T-cell (primary cell): Measurements from ENCODE around the gene SPATA20. TPM values are rescaled to one million over a fixed set of nuclear protein-coding genes. Genes with fewer than 3 reads are reported as not detected.

Experiments
- ATAC-seq, 4 experiments: fragments of 200-7000 bp in 3 of 4; fragments of 150-1000 bp in 1 of 4; cut with Tn5 transposase; replicated peaks in 1 of 4; 1 replicate in 3 of 4; 2 replicates in 1 of 4; pipeline ENCODE4 v1.10.0; 2021; ENCODE audit warnings: moderate library complexity in 3 of 4, mild to moderate bottlenecking in 2 of 4, moderate number of reproducible peaks in 1 of 4
- CTCF ChIA-PET, 2 donors: fragments of 300-600 bp; sonication (Branson Sonifier 250); formaldehyde crosslinking; loops; one replicate each; lab custom pipeline; 2022; ENCODE audit warnings: antibody characterized with exemption in 2 of 2; lab: Charles Lee
- POLR2A ChIA-PET, 2 donors: fragments of 300-600 bp; sonication (Branson Sonifier 250); formaldehyde crosslinking; loops; one replicate each; lab custom pipeline; 2022; ENCODE audit warnings: antibody characterized with exemption in 2 of 2; lab: Charles Lee
- DNase-seq, 35 experiments: peaks; one replicate each; pipeline versions ENCODE4 v3.0.0 to v3.0.0-alpha.2; 2013 to 2023
- H3K27ac ChIP-seq: one replicate; pipeline ENCODE4 v1.5.1; 2013; ENCODE audit warnings: low read length
- H3K27me3 ChIP-seq, 2 experiments: replicated peaks in 1 of 2; 1 replicate in 1 of 2; 2 replicates in 1 of 2; pipeline versions ENCODE4 v1.6.1 to v1.7.0; 2013; ENCODE audit warnings: low read length in 1 of 2, mixed read lengths in 1 of 2; ENCODE audit not compliant: control insufficient read depth in 2 of 2, insufficient read depth in 2 of 2; ENCODE audit errors: extremely low read depth in 1 of 2
- H3K36me3 ChIP-seq, 2 donors: 1 replicate in 1 of 2; 2 replicates in 1 of 2; pipeline versions ENCODE4 v1.6.1 to v1.7.0; 2013; ENCODE audit warnings: low read length in 1 of 2; ENCODE audit not compliant: control insufficient read depth in 2 of 2, insufficient read depth in 1 of 2; ENCODE audit errors: extremely low read depth in 1 of 2
- H3K4me1 ChIP-seq, 2 experiments: 1 replicate in 1 of 2; 2 replicates in 1 of 2; pipeline versions ENCODE4 v1.6.1 to v1.7.0; 2013; ENCODE audit warnings: low read length in 2 of 2, mixed read lengths in 1 of 2; ENCODE audit not compliant: insufficient read depth in 2 of 2, control insufficient read depth in 1 of 2; ENCODE audit errors: extremely low read depth in 1 of 2
- H3K4me3 ChIP-seq, 2 donors: 1 replicate in 1 of 2; 2 replicates in 1 of 2; pipeline versions ENCODE4 v1.5.1 to v1.7.0; 2013; ENCODE audit warnings: mild to moderate bottlenecking in 2 of 2, low read length in 1 of 2, moderate library complexity in 1 of 2; ENCODE audit not compliant: control insufficient read depth in 1 of 2; ENCODE audit errors: extremely low read depth in 1 of 2
- H3K9me3 ChIP-seq: 2 replicates; pipeline ENCODE4 v1.7.0; 2013
- H3K27ac Mint-ChIP-seq, 2 donors: one replicate each; pipeline ENCODE4 v1.8.0; 2020 to 2021; ENCODE audit warnings: mild to moderate bottlenecking in 2 of 2, mixed read lengths in 2 of 2
- H3K27me3 Mint-ChIP-seq, 2 donors: one replicate each; pipeline ENCODE4 v1.8.0; 2021 to 2022; ENCODE audit warnings: mixed read lengths in 2 of 2
- H3K36me3 Mint-ChIP-seq: one replicate; pipeline ENCODE4 v1.8.0; 2021; ENCODE audit warnings: mixed read lengths
- H3K4me1 Mint-ChIP-seq, 3 donors: one replicate each; pipeline ENCODE4 v1.8.0; 2020 to 2022; ENCODE audit warnings: mixed read lengths in 3 of 3, mild to moderate bottlenecking in 1 of 3
- H3K4me3 Mint-ChIP-seq, 3 donors: one replicate each; pipeline ENCODE4 v1.8.0; 2020 to 2022; ENCODE audit warnings: mild to moderate bottlenecking in 3 of 3, mixed read lengths in 3 of 3, moderate library complexity in 3 of 3
- H3K9me3 Mint-ChIP-seq, 3 donors: one replicate each; pipeline ENCODE4 v1.8.0; 2020 to 2022; ENCODE audit warnings: mixed read lengths in 3 of 3
- WGBS: methylation state at CpG from one replicate; pipeline ENCODE4 v1.1.5; 2013; ENCODE audit warnings: missing lambda C conversion rate; ENCODE audit not compliant: insufficient coverage; 5-methylcytosine and 5-hydroxymethylcytosine counted together
- total RNA-seq, 35 experiments: library from RNA in 6 of 35; stranded (reverse) in 6 of 35; fragments of 120-200 nt in 1 of 35; gene quantifications; one replicate each; pipeline versions ENCODE4 v1.2.1 to v1.2.4 and lab custom pipeline; 2013 to 2026

Gene SPATA20
- total RNA-seq, 5 donors from 2014 or later (not counting 1 experiment from before 2014, with no cell fraction given): 8.9 to 25.7 (median 20.3) TPM

- ATAC-seq (no peak), DNase-seq (no peak)
- no peaks in the 10 kb centered on the region for H3K36me3 ChIP-seq
- CTCF ChIA-PET: no interaction called here
- Mint-ChIP-seq H3K36me3 (no peaks in the 10 kb centered on the region), H3K4me1 (no peaks in the 10 kb centered on the region), H3K27me3 (peaks cover 22 to 34% of the 10 kb centered on the region in 2 donors), H3K27ac (no peak overlapping the region), H3K4me3 (no peak overlapping the region), H3K9me3 (no peaks in the 10 kb centered on the region)
- H3K27me3 ChIP-seq: peaks cover 0 to 59% of the 10 kb centered on the region in 2 experiments
- no peak overlapping the region for H3K27ac ChIP-seq
- H3K9me3 ChIP-seq: no peaks in the 10 kb centered on the region
- no peak overlapping the region for H3K4me3 ChIP-seq
- WGBS: 88% methylated on average over 9 of the region's 9 CpGs
- POLR2A ChIA-PET: no interaction called here
- no peaks in the 10 kb centered on the region for H3K4me1 ChIP-seq
These were observed 33.7 kb downstream of the SPATA20 start for GRCh38 chr17:50580646-50581045.

- Mint-ChIP-seq H3K27me3 (peaks cover 22 to 34% of the 10 kb centered on the region in 2 donors), H3K27ac (no peak overlapping the region), H3K4me3 (no peak overlapping the region), H3K36me3 (no peaks in the 10 kb centered on the region), H3K9me3 (no peaks in the 10 kb centered on the region), H3K4me1 (no peaks in the 10 kb centered on the region)
- POLR2A ChIA-PET: no interaction called here
- H3K27ac ChIP-seq: no peak overlapping the region
- H3K4me3 ChIP-seq: no peak overlapping the region
- ATAC-seq (no peak), DNase-seq (no peak)
- 83% methylated on average over 5 of the region's 12 CpGs for WGBS
- CTCF ChIA-PET: no interaction called here
- H3K4me1 ChIP-seq: no peaks in the 10 kb centered on the region
- H3K36me3 ChIP-seq: no peaks in the 10 kb centered on the region
- peaks cover 0 to 55% of the 10 kb centered on the region in 2 experiments for H3K27me3 ChIP-seq
- H3K9me3 ChIP-seq: no peaks in the 10 kb centered on the region
These were observed 34.3 kb downstream of the SPATA20 start for GRCh38 chr17:50581316-50581715.

GRCh38 chr17:50582741-50583140 is 35.8 kb downstream of the SPATA20 start:
- H3K9me3 Mint-ChIP-seq: no peaks in the 10 kb centered on the region
- POLR2A ChIA-PET: no interaction called here
- peaks cover 22 to 34% of the 10 kb centered on the region in 2 donors for H3K27me3 Mint-ChIP-seq
- no peaks in the 10 kb centered on the region for H3K36me3 ChIP-seq
- 63% methylated on average over 1 of the region's 2 CpGs for WGBS
- H3K9me3 ChIP-seq: no peaks in the 10 kb centered on the region
- H3K4me3 ChIP-seq: no peak overlapping the region
- H3K27ac ChIP-seq: no peak overlapping the region
- CTCF ChIA-PET: no interaction called here
- no peaks in the 10 kb centered on the region for H3K36me3 Mint-ChIP-seq
- no peaks in the 10 kb centered on the region for H3K4me1 Mint-ChIP-seq
- H3K4me3 Mint-ChIP-seq: no peak overlapping the region
- H3K4me1 ChIP-seq: no peaks in the 10 kb centered on the region
- no peak overlapping the region for H3K27ac Mint-ChIP-seq
- DNase-seq (no peak), ATAC-seq (no peak)
- peaks cover 0 to 51% of the 10 kb centered on the region in 2 experiments for H3K27me3 ChIP-seq

GRCh38 chr17:50583641-50584040 is 36.7 kb downstream of the SPATA20 start:
- H3K4me3 ChIP-seq: no peak overlapping the region
- no peak overlapping the region for H3K27ac ChIP-seq
- Mint-ChIP-seq H3K4me1 (no peaks in the 10 kb centered on the region), H3K4me3 (no peak overlapping the region), H3K36me3 (no peaks in the 10 kb centered on the region), H3K9me3 (no peaks in the 10 kb centered on the region), H3K27ac (no peak overlapping the region), H3K27me3 (peaks cover 20 to 31% of the 10 kb centered on the region in 2 donors)
- WGBS: 52% methylated on average over 6 of the region's 7 CpGs
- no peak for ATAC-seq
- DNase-seq: no peak
- no peaks in the 10 kb centered on the region for H3K36me3 ChIP-seq
- peaks cover 0 to 44% of the 10 kb centered on the region in 2 experiments for H3K27me3 ChIP-seq
- POLR2A ChIA-PET: interaction anchor here in 1 of 2 donors (0.5 kb wide), 1 partner anchor 39 kb away, joined by 7 read pairs; no protein-coding TSS in a partner anchor
- CTCF ChIA-PET: no interaction called here
- no peaks in the 10 kb centered on the region for H3K4me1 ChIP-seq
- no peaks in the 10 kb centered on the region for H3K9me3 ChIP-seq

GRCh38 chr17:50584116-50584515 is 37.1 kb downstream of the SPATA20 start:
- Mint-ChIP-seq H3K4me3 (no peak overlapping the region), H3K27ac (no peak overlapping the region), H3K4me1 (no peaks in the 10 kb centered on the region), H3K27me3 (peaks cover 16 to 27% of the 10 kb centered on the region in 2 donors), H3K36me3 (no peaks in the 10 kb centered on the region), H3K9me3 (no peaks in the 10 kb centered on the region)
- Histone ChIP-seq H3K27me3 (peaks cover 0 to 43% of the 10 kb centered on the region in 2 experiments), H3K36me3 (no peaks in the 10 kb centered on the region), H3K4me3 (no peak overlapping the region), H3K4me1 (no peaks in the 10 kb centered on the region), H3K9me3 (no peaks in the 10 kb centered on the region), H3K27ac (no peak overlapping the region)
- DNase-seq (no peak), ATAC-seq (no peak)
- 81% methylated on average over 4 of the region's 4 CpGs for WGBS
- CTCF ChIA-PET: no interaction called here
- POLR2A ChIA-PET: interaction anchor here in 1 of 2 donors (0.5 kb wide), 1 partner anchor 39 kb away, joined by 7 read pairs; no protein-coding TSS in a partner anchor

- no peak for ATAC-seq
- no peak for DNase-seq
- CTCF ChIA-PET: interaction anchor here in 1 of 2 donors (0.6 kb wide), 1 partner anchor 577 kb away, joined by 4 read pairs; no protein-coding TSS in a partner anchor
- H3K36me3 ChIP-seq: no peaks in the 10 kb centered on the region
- Mint-ChIP-seq H3K27me3 (peaks cover 16 to 26% of the 10 kb centered on the region in 2 donors), H3K4me1 (no peaks in the 10 kb centered on the region), H3K36me3 (no peaks in the 10 kb centered on the region), H3K9me3 (no peaks in the 10 kb centered on the region), H3K27ac (no peak overlapping the region), H3K4me3 (no peak overlapping the region)
- H3K27me3 ChIP-seq: peaks cover 0 to 38% of the 10 kb centered on the region in 2 experiments
- no peaks in the 10 kb centered on the region for H3K9me3 ChIP-seq
- H3K27ac ChIP-seq: no peak overlapping the region
- POLR2A ChIA-PET: no interaction called here
- H3K4me1 ChIP-seq: no peaks in the 10 kb centered on the region
- H3K4me3 ChIP-seq: no peak overlapping the region
- 76% methylated on average over 4 of the region's 6 CpGs for WGBS
These were observed 37.8 kb downstream of the SPATA20 start for GRCh38 chr17:50584749-50585148.
